KOPT-K1 (cell line): ENCODE results near the gene KCNG2.
"Not testable (repeated sequence)": the region's sequence is repeated elsewhere in the genome, so short reads cannot be mapped to it uniquely, and the experiment has no call there.

Experiments used
- H3K27ac ChIP-seq: fragments of 200-600 bp; sonication (generic); 2 replicates; pipeline ENCODE4 v1.5.1; 2016; ENCODE audit warnings: antibody characterized with exemption, mild to moderate bottlenecking, low read depth, low read length; ENCODE audit not compliant: poor library complexity, severe bottlenecking
- H3K36me3 ChIP-seq: fragments of 200-600 bp; sonication (generic); 2 replicates; pipeline ENCODE4 v1.5.1; 2017; ENCODE audit warnings: antibody characterized with exemption, mild to moderate bottlenecking, low read length, moderate library complexity; ENCODE audit not compliant: insufficient read depth
- H3K9me3 ChIP-seq: fragments of 200-600 bp; sonication (generic); 2 replicates; pipeline ENCODE4 v1.5.1; 2017; ENCODE audit warnings: antibody characterized with exemption, low read length, mild to moderate bottlenecking; ENCODE audit not compliant: insufficient read depth, poor library complexity, severe bottlenecking

Gene KCNG2

DNA sequence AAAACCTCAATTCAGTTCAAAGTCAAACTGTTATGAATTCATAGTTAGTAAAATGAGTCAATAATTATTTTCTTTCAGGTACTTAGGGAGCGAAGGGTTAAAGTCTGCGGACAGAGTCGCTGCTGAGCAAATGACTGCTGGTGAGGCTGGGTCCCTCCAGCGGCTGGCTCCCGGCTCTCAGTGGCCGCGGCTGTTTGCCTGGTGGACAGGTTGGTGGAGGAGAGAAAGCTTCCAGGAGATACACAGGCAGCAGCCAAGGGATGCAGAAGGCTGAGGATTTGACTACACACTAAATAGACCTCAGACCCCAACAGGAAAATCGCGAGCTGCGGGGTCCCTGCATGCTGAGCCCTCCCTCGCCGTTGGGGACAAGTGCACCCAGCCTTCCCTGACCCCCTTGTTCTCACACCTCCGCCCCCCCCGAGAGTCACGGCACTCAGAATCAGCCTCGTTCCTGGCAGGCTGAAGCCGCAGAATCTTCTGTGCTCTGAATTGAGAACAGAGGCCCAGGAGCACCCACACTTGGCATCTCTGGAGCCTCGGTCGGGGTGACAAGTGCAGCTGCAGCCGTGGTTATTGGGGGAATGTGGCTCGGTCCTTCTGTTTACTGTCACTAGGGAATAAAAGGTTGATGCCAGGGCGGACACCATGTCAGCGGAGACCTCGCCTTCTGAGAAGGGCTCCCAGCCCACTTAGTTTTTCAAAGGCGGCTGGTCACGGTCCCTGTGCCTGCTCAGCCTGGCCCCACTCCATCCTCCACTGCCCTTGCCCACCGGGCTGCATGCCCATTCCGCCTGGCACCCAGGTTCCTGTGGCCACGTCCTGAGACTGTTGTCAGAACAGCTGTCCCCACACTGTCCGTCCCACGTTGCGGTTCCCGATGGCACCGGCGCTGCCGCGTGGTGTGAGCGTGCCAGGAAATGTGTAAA, 79.7 kb downstream of the KCNG2 start:
- Histone ChIP-seq H3K27ac (no peak overlapping the region), H3K9me3 (no peaks in the 10 kb centered on the region), H3K36me3 (no peaks in the 10 kb centered on the region)

DNA sequence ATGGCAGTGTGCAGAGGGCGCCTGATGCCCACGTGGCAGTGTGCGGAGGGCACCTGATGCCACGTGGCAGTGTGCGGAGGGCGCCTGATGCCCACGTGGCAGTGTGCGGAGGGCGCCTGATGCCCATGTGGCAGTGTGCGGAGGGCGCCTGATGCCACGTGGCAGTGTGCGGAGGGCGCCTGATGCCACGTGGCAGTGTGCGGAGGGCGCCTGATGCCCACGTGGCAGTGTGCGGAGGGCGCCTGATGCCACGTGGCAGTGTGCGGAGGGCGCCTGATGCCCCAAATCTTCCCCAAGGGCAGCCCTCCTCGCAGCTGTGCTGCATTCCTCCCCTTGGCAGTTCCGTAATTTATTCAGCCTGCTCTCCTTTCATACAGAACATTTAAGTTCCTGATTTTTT, 80.5 kb downstream of the KCNG2 start:
- H3K27ac ChIP-seq, H3K9me3 ChIP-seq, H3K36me3 ChIP-seq: not testable (repeated sequence)

DNA sequence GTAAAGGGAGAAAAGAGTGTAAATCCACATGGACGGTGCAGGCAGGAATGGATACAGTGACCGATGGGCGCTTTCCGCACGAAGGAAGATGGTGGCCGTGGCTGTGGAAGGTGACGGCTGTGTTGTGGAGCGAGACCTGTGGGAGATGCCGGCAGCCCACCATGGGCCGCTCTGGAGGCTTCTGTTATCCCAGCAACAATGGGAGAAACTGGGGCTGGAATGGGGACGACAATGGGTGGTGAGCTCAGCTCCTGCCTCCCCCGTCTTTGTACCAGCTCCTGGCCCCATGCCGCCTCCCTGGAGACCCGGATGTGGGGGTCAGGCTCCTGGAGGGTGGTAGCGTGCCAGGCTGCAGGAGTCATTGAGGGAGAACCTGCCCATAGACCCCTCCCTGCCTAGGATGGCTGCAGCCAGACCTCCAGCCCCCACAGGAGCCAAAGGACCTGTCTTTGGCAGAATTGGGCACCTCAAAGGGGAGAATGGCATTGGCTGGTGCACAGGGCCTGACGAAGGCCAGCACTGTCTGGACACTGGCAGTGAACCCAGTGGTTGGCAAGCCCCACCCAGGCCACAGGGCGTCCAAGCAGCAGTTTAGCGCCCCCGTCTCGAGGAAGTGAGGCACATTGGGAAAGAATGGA, 81.1 kb downstream of the KCNG2 start:
- no peak overlapping the region for H3K27ac ChIP-seq
- no peaks in the 10 kb centered on the region for H3K36me3 ChIP-seq
- H3K9me3 ChIP-seq, result no peaks in the 10 kb centered on the region

DNA sequence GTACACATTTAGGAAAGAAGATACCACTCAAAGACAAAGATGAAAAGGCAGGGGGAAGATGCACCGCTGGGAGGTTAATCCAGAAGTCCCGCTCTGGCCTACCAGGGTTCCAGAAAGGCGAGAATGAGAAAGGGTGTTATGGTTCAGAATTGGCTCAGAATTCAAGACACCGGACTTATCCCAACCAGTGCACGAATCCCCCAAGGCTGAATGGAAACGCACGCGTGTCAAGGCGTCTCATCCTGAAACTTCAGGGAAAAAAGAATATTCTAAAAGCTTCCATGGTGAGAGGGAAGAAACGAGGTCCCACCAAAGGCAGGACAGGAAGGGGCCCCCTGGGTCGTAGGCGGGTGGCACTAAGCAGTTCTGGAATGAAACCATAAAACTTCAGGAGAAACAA, 81.8 kb downstream of the KCNG2 start:
- no peaks in the 10 kb centered on the region for H3K9me3 ChIP-seq
- no peaks in the 10 kb centered on the region for H3K36me3 ChIP-seq
- H3K27ac ChIP-seq, result no peak overlapping the region

DNA sequence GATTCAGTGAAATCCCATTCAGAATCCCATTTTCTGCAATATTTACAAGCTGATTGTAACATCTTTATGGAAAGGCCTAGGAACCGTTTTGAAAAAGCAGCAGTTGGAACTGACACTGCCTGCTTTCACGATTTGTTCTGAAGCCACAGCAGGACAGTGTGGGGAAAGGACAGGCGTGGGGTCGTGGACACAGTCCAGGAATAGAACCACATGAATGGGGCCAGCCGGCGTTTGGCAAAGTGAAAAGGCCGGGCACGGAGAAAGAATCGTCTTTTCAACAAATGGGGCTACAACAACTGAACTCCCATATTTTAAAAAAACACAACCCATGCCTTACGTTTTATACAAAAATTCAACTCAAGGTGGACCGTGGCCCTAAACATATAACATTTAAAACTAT, 84.0 kb downstream of the KCNG2 start:
- H3K36me3 ChIP-seq, result no peaks in the 10 kb centered on the region
- H3K9me3 ChIP-seq, result no peaks in the 10 kb centered on the region
- H3K27ac ChIP-seq, result no peak overlapping the region

DNA sequence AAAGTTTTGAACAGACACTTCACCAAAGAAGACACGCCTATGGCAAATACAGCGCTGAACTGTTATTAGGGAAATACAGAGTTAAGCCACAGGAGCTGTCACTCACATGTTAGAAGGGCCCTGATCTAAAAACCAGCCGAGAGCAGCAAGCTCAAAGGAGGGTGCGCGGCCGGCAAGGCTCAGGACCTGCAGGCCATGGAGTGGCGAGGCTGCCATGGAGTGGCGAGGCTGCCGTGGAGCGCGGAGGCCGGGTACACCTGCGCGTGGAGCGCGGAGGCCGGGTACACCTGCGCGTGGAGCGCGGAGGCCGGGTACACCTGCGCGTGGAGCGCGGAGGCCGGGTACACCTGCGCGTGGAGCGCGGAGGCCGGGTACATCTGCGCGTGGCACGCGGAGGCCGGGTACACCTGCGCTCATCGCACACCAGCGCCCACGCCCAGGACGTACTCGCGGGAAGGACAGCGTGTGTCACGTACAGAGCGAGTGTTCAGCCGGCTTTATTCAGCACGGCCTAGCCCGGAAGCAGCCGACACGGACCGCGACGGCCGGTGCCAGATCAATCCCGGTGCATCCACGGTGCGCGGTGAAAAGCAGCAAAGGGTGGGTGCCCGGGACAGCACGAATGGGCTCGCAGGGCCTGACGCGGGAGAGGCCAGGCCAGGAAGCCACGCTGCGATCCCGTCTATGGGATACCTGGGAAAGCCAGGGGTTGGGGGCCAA, 84.9 kb downstream of the KCNG2 start:
- Histone ChIP-seq H3K9me3 (peaks cover 10% of the 10 kb centered on the region), H3K36me3 (no peaks in the 10 kb centered on the region), H3K27ac (no peak overlapping the region)

DNA sequence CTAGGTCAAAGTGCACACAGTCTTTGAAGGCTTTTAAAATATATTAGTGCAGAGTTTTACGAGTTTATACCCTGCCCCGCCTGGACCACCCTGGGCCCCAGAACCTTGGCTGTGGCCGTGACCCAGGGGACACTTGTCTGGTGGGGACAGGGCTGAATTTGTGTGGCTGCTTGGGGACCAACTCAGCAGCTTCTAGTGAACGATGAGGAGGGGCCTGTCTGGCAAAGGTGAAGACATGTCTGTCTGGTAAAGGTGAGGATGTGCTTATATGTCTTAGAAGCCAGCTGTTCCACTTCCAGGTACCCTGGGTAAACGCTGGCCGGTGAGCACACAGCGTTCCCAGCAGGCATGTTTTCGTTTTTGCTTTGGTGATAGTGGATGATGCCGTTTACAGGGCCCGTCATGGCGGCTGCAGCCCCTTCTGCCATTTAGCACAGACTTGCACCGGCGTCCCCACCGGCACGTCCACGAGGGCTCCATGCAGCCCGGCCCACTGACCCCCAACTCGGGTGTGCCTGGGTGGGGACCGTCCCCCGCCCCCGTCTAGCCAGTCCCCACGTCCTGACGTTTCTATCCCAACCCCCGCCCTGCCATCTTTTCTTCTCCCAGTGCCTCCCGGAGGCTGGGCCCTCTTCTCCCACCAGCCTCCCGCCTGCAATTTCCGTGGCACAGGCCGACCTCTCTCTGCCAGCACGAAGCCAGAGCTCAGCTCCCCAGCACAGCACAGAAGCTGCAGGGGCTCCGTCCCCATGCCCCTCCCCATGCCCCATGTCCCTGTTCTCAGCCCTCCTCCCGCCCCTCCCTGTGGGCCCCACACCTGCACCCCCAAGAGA, 85.9 kb downstream of the KCNG2 start:
- peaks cover 14% of the 10 kb centered on the region for H3K9me3 ChIP-seq
- H3K27ac ChIP-seq, result no peak overlapping the region
- no peaks in the 10 kb centered on the region for H3K36me3 ChIP-seq

DNA sequence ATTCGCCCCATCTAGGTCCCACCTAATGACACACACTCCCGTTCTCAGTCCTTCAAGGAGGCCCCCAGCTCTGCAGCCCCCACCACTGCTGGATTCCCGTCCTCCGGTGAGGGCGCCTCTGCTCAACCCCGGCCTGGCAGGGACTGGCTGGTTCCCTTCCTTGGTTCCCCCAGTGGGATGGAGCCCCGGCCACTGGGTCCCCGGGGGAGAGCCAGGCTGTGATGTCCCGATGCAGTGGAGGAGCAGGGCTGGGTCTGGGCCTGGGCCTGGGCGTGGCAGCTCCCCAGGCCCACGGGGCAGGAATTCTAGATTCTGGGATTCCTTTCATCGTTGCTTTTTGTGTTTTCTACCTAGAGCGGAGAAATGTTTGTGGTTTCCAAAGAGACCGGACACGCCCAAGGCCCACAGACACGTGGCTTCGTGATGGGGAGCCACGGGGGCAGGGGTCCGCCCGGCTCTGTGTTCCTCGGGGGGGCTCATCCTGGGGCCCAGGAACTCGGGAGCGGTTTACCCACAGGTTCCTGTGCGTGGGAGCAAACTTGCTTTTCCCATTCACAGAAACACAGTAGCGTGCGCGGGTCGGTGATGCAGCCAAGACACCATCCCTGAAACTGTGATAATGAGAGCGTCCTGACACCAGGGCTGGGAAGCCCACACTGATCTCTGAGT, 86.7 kb downstream of the KCNG2 start:
- Histone ChIP-seq H3K36me3 (no peaks in the 10 kb centered on the region), H3K27ac (no peak overlapping the region), H3K9me3 (peaks cover 21% of the 10 kb centered on the region)

DNA sequence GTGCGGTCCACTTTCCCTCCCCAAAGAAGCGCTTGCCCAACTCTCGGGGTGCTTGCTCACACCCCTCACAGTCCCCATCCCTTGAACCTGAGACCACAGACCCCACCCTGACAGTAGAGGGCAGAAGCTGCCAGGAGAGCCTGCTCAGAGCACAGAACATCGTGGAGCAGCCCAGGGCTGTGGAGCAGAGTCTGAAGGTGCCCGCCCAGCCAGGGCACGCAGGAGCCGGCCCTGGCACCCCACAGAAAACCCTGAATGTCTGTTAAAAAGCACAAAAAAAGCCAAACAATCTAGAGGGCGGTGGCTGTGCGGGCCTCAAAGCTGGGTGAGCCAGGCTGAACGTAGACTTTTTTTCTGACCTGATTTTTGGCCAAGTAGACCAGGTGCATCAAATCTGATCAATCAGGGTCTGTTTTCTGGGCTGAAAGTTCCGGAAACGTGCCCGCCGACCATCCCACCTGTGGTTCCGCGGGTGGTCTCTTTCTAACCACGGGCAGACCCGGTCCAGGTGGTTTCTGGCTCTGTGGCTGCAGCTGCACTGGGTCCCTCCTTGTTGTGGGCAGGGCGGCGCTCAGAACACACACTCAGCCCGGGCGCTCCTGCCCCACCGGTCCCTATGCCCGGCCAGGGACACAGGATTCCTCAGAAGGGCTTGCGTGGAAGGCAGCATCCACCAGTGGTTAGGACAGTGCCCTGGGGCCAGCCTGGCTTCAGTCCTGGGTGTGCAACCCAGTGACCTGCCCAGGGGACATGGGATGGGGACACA, 87.4 kb downstream of the KCNG2 start:
- no peaks in the 10 kb centered on the region for H3K36me3 ChIP-seq
- no peak overlapping the region for H3K27ac ChIP-seq
- peaks cover 26% of the 10 kb centered on the region for H3K9me3 ChIP-seq

DNA sequence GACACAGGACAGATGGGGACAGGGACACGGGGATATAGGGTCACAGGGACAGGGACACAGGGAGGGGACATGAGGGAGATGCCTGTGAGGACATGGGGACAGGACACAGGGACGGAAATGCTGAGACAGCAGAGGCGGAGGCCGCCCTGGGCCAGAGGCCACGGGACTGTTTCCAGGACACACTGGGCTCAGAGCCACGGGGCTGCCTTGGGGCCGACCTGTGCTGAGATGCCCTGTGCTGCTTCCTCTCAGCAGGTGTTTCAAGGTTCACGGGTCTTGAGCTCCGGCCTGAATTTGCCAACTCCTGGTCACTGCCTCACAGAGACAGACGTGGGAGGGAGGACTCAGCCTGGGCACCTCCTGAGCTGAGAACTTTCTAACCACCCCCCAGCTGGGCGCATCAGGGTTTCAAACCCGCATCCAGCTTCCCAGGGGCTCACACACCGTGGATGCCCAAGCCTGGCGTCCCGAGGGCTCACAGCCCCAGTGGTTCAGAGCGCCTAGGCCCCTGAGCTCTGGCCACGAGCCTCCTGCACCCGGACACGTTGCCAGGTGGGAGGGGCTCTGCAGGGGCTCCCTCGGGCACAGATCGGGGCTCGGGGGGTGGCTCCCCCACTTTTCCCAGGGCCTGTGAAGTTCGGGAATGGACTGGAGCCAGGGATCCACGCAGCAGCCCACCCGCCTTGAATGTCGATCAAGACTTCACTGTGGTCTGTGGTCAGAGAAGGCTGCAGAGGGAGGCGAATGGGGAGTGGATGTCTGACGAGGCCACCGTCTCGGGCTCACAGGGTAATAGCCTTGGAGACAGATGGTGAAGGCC, 89.7 kb downstream of the KCNG2 start:
- no peaks in the 10 kb centered on the region for H3K36me3 ChIP-seq
- H3K27ac ChIP-seq, result no peak overlapping the region
- peaks cover 44% of the 10 kb centered on the region for H3K9me3 ChIP-seq

DNA sequence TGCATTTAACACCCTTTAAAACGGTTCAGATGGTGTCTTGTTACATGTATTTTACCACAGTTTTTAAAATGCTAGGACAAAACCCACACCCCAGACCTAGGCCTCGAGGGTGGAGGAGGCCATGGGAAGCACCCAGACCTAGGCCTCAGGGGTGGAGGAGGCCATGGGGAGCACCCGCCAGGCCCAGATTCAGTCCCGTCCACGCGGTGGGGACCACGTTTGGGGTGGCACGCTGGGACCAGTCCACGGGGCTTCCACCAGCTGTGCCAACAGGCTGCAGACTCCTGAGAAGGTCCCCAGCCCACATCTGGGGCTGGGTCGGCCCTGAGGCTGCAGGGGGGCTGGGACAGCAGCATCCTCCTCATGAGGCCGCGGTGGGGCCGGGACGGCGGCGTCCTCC, 90.3 kb downstream of the KCNG2 start:
- Histone ChIP-seq H3K27ac (no peak overlapping the region), H3K36me3 (no peaks in the 10 kb centered on the region), H3K9me3 (peaks cover 45% of the 10 kb centered on the region)

DNA sequence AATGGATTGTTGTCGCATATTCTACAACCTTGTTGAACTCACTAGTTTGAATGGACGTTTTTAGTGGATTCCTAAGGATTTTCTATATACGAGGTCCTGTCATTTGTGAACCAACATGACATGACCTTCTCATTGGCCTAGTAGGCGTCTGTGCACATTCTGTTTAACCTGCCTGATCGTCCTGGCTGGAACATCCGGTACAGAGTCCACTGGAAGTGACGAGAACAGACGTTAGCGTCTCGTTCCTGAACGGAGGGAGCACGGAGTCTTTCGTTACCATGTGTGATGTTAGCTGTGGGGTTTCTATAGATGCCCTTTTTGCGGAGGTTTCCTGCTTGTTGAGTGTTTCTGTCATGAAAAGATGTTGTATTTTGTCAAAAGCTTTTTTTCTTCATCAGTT, 91.8 kb downstream of the KCNG2 start:
- Histone ChIP-seq H3K36me3 (no peaks in the 10 kb centered on the region), H3K27ac (no peak overlapping the region), H3K9me3 (peaks cover 61% of the 10 kb centered on the region)

DNA sequence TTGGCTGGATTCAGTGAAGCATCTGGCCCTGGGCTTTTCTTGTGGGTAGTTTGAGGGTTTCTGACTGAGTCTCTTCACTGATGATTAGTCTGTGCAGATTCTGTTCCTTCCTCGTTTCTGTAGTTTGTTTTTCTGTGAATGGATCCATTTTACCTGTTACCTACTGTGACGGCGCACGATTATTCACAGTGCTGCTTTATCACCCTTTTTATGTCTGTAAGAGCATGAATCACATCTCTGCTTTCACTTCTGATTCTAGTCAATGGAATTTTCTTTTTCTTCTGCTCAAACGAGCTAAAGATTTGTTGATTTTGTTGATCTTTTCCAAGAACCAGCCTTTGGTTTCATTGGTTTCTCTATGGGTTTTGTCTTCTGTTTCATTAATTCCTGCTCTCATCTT, 92.9 kb downstream of the KCNG2 start:
- Histone ChIP-seq H3K27ac (no peak overlapping the region), H3K9me3 (peaks cover 72% of the 10 kb centered on the region), H3K36me3 (no peaks in the 10 kb centered on the region)
